A673 (cell line): ENCODE measurements around the gene TRIM56. TPM values are rescaled to one million over a fixed set of nuclear protein-coding genes. Genes with fewer than 3 reads are reported as not detected.
"Not testable (repeated sequence)": the region's sequence is repeated elsewhere in the genome, so short reads cannot be mapped to it uniquely, and the experiment has no call there.

ENCODE experiments used
- BruUV-seq: library from RNA; stranded (reverse); fragments of 400-500 nt; replicated peaks from 2 replicates; lab custom pipeline; 2021; lab: Mats Ljungman, UMichigan
- CTCF ChIA-PET: fragments of 300-600 bp; sonication (Branson Sonifier 250); formaldehyde crosslinking; loops from one replicate; lab custom pipeline; 2022; ENCODE audit warnings: antibody characterized with exemption; lab: Charles Lee
- POLR2A ChIA-PET: fragments of 300-600 bp; sonication (Branson Sonifier 250); formaldehyde crosslinking; loops from one replicate; lab custom pipeline; 2022; ENCODE audit warnings: antibody characterized with exemption; ENCODE audit not compliant: low non-redundant PET; lab: Charles Lee
- DNase-seq: peaks from one replicate; pipeline ENCODE4 v3.0.0-alpha.2; 2015; ENCODE audit warnings: low spot score
- H3K27ac ChIP-seq: fragments of 200-600 bp; sonication (generic); 2 replicates; pipeline ENCODE4 v1.5.1; 2016; ENCODE audit warnings: mixed run types, low read depth, mild to moderate bottlenecking, mixed read lengths, antibody characterized with exemption, low read length; ENCODE audit not compliant: poor library complexity, severe bottlenecking
- H3K27me3 ChIP-seq: fragments of 200-600 bp; sonication (generic); replicated peaks from 2 replicates; pipeline ENCODE4 v1.6.1; 2017; ENCODE audit warnings: mixed run types, low read depth, mild to moderate bottlenecking, mixed read lengths, antibody characterized with exemption, low read length; ENCODE audit not compliant: insufficient read depth, poor library complexity
- H3K36me3 ChIP-seq: fragments of 200-600 bp; sonication (generic); 2 replicates; pipeline ENCODE4 v1.6.1; 2016; ENCODE audit warnings: mixed run types, mild to moderate bottlenecking, mixed read lengths, antibody characterized with exemption, low read length; ENCODE audit not compliant: insufficient read depth, poor library complexity, severe bottlenecking
- H3K4me1 ChIP-seq: fragments of 200-600 bp; sonication (generic); 2 replicates; pipeline ENCODE4 v1.6.1; 2017; ENCODE audit warnings: mixed run types, mild to moderate bottlenecking, mixed read lengths, antibody characterized with exemption, low read length; ENCODE audit not compliant: insufficient read depth, poor library complexity, severe bottlenecking
- H3K4me3 ChIP-seq: fragments of 200-600 bp; sonication (generic); 2 replicates; pipeline ENCODE4 v1.5.1; 2016; ENCODE audit warnings: low read depth, mixed run types, mild to moderate bottlenecking, mixed read lengths, low read length; ENCODE audit not compliant: poor library complexity, severe bottlenecking
- H3K9me3 ChIP-seq: fragments of 200-600 bp; sonication (generic); 2 replicates; pipeline ENCODE4 v1.6.1; 2016; ENCODE audit warnings: mixed run types, low read depth, mild to moderate bottlenecking, mixed read lengths, antibody characterized with exemption, low read length; ENCODE audit not compliant: poor library complexity, severe bottlenecking
- EZH2 ChIP-seq: fragments of 200-600 bp; sonication (generic); IDR thresholded peaks from 2 replicates; pipeline ENCODE4 v1.6.1; 2017; ENCODE audit warnings: borderline replicate concordance, low read depth, mild to moderate bottlenecking, mixed read lengths, antibody characterized with exemption, low read length; ENCODE audit not compliant: poor library complexity, severe bottlenecking
- intact Hi-C: fragments of 100-400 bp; cut with micrococcal nuclease; formaldehyde crosslinking; loops from one replicate; pipeline ENCODE4 v1.10.0; 2022; ENCODE audit not compliant: unreplicated experiment
- total RNA-seq: library from RNA; stranded (reverse); gene quantifications from 2 replicates; pipeline ENCODE4 v1.2.3, GENCODE V29; 2021
- TF ChIP-seq, protein P1 (sequence below): fragments of 300-800, 200-600 bp; sonication (generic); conservative IDR thresholded peaks from 2 replicates; pipeline ENCODE4 v1.5.1; 2017; ENCODE audit warnings: low read depth, mild to moderate bottlenecking, antibody characterized with exemption, low read length, moderate library complexity, mixed read lengths

Gene TRIM56
- total RNA-seq, 1 experiment from 2014 or later = 32.3 TPM

DNA sequence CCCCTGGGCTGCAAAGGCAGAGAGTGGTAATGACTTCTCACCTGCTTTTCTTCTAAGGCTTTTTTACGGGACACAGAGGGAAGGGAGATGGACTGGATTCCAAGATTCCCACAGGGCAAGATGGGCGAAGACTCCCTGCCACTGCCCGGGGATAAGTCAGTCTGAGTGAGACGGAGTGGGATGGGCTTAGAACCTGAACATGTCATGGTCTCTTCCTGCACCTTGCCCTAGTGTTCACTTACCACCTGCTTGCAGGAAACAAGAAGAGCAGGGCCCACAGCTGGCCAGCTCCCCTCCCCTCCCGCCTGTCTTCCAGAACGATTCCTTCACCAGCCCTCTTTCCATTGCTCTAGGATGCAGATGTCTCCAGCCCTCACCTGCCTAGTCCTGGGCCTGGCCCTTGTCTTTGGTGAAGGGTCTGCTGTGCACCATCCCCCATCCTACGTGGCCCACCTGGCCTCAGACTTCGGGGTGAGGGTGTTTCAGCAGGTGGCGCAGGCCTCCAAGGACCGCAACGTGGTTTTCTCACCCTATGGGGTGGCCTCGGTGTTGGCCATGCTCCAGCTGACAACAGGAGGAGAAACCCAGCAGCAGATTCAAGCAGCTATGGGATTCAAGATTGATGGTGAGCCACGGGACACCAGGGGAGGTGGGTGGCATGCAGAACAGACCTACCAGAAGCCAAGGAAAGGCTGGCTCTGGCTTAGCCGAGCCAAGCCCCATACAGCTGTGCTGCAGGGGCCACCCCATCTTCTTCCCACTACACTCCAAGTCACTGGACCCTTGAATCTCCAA lies 43.0 kb downstream of the TRIM56 start:
- H3K4me3 ChIP-seq = no peak overlapping the region
- intact Hi-C loops = no loop called here
- peaks cover 19% of the 10 kb centered on the region for H3K4me1 ChIP-seq
- TF ChIP-seq, protein P1, sequence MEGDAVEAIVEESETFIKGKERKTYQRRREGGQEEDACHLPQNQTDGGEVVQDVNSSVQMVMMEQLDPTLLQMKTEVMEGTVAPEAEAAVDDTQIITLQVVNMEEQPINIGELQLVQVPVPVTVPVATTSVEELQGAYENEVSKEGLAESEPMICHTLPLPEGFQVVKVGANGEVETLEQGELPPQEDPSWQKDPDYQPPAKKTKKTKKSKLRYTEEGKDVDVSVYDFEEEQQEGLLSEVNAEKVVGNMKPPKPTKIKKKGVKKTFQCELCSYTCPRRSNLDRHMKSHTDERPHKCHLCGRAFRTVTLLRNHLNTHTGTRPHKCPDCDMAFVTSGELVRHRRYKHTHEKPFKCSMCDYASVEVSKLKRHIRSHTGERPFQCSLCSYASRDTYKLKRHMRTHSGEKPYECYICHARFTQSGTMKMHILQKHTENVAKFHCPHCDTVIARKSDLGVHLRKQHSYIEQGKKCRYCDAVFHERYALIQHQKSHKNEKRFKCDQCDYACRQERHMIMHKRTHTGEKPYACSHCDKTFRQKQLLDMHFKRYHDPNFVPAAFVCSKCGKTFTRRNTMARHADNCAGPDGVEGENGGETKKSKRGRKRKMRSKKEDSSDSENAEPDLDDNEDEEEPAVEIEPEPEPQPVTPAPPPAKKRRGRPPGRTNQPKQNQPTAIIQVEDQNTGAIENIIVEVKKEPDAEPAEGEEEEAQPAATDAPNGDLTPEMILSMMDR = no peak
- no peak for TF ChIP-seq EZH2
- H3K9me3 ChIP-seq = no peaks in the 10 kb centered on the region
- no peak overlapping the region for H3K27ac ChIP-seq
- ChIA-PET CTCF (no interaction called here), POLR2A (no interaction called here)
- H3K36me3 ChIP-seq = no peaks in the 10 kb centered on the region
- no peaks in the 10 kb centered on the region for H3K27me3 ChIP-seq
- no TSS peak for BruUV-seq
- no peak for DNase-seq

DNA sequence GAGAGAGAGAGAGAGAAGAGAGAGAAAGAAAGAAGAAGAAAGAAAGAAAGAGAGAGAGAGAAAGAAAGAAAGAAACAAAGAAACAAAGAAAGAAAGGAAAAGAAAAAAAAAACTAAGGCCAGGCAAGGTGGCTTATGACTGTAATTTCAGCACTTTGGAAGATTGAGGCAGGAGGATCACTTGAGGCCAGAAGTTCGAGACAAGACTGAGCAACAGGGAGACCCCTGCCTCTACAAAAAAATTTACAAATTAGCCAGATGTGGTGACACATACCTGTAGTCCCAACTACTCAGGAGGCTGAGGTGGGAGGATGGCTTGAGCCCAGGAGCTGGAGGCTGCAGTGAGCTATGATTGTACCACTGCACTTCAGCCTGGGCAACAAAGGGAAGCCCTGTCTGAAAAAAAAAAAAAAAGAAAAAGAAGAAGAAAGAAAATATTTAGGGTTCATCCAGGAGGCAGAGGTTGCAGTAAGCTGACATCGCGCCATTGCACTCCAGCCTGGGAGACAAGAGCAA lies 44.4 kb downstream of the TRIM56 start:
- intact Hi-C loops = loop anchor here (10.0 kb wide), 1 partner anchor 45 kb away; the partner anchor contains the start of gene TRIM56
- no peaks in the 10 kb centered on the region for H3K36me3 ChIP-seq
- ChIA-PET POLR2A (interaction anchor here (0.6 kb wide), 2 partner anchors 12 to 63 kb away, joined by 6 to 10 read pairs; no protein-coding TSS in a partner anchor), CTCF (interaction anchor here (0.7 kb wide), 1 partner anchor 282 kb away, joined by 7 read pairs; no protein-coding TSS in a partner anchor)
- TF ChIP-seq, protein P1 = no peak
- TF ChIP-seq EZH2 = no peak
- peaks cover 34% of the 10 kb centered on the region for H3K4me1 ChIP-seq
- no peak for DNase-seq
- H3K9me3 ChIP-seq = no peaks in the 10 kb centered on the region
- no peaks in the 10 kb centered on the region for H3K27me3 ChIP-seq
- no peak overlapping the region for H3K4me3 ChIP-seq
- no peak overlapping the region for H3K27ac ChIP-seq
- BruUV-seq = no TSS peak

DNA sequence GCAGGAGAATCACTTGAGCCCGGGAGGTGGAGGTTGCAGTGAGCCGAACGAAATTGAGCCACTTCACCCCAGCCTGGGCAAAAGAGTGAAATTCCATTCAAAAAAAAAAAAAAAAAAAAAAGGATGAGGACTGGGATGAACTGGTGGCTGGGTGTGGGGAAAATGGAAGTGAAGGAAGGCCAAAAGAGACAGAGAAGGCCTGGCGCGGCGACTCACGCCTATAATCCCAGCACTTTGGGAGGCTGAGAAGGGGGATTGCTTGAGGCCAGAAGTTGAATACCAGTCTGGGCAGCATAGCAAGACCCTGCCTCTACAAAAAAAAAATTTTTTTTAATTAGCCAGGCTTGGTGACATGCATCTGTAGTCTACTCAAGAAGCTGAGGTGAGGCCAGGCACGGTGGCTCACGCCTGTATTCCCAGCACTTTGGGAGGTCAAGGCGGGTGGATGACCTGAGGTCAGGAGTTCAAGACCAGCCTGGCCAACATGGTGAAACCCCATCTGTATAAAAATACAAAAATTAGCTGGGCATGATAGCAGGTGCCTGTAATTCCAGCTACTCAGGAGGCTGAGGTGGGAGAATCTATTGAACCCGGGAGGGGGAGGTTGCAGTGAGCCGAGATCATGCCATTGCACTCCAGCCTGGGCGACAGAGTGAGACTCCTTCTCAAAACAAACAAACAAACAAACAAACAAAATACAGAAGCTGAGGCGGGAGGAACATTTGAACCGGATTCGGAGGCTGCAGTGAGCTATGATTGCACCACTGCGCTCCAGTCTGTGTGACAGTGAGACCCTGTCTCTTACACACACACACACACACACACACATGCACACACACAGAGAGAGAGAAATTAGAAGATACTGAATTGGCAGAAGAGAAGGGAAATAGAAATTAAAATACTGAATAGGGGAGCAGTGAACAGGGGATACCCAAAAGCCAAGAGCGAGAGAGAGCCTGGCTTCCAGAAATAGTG lies 47.6 kb downstream of the TRIM56 start:
- peaks cover 29% of the 10 kb centered on the region for H3K4me1 ChIP-seq
- POLR2A ChIA-PET, H3K27me3 ChIP-seq, H3K4me3 ChIP-seq, H3K9me3 ChIP-seq, H3K27ac ChIP-seq, H3K36me3 ChIP-seq, BruUV-seq, DNase-seq: not testable (repeated sequence)
- intact Hi-C loops = loop anchor here (10.0 kb wide), 1 partner anchor 48 kb away; the partner anchor contains the start of gene TRIM56
- CTCF ChIA-PET = interaction anchor here (0.7 kb wide), 1 partner anchor 150 kb away, joined by 6 read pairs; no protein-coding TSS in a partner anchor
